Loucy (cell line): ENCODE results near the gene MED26.

ENCODE experiments used
- H2AFZ ChIP-seq: fragments of 200-600 bp; sonication (generic); 2 replicates; pipeline ENCODE4 v1.6.0; 2016; ENCODE audit warnings: antibody characterized with exemption, mild to moderate bottlenecking, low read length, moderate library complexity
- H3F3A ChIP-seq: fragments of 200-600 bp; 2 replicates; pipeline ENCODE4 v1.6.0; 2016; ENCODE audit warnings: antibody characterized with exemption, low read depth, mild to moderate bottlenecking
- H3K27me3 ChIP-seq: fragments of 200-600 bp; sonication (generic); 2 replicates; pipeline ENCODE4 v1.6.1; 2014; ENCODE audit warnings: low read length, mild to moderate bottlenecking; ENCODE audit not compliant: insufficient read depth, poor library complexity, severe bottlenecking
- H3K36me3 ChIP-seq: fragments of 200-600 bp; sonication (generic); 2 replicates; pipeline ENCODE4 v1.6.1; 2016; ENCODE audit warnings: low read length; ENCODE audit not compliant: insufficient read depth
- H3K4me1 ChIP-seq: fragments of 200-600 bp; sonication (generic); 2 replicates; pipeline ENCODE4 v1.5.1; 2014; ENCODE audit warnings: low read length, mild to moderate bottlenecking; ENCODE audit not compliant: insufficient read depth, poor library complexity, severe bottlenecking
- H3K4me2 ChIP-seq: fragments of 200-600 bp; sonication (generic); 2 replicates; pipeline ENCODE4 v1.6.0; 2014; ENCODE audit warnings: antibody characterized with exemption, low read length, low read depth, mild to moderate bottlenecking; ENCODE audit not compliant: poor library complexity, severe bottlenecking
- H3K4me3 ChIP-seq: fragments of 200-600 bp; sonication (generic); 2 replicates; pipeline ENCODE4 v1.5.1; 2014; ENCODE audit warnings: low read length, mild to moderate bottlenecking, mixed read lengths; ENCODE audit not compliant: poor library complexity, severe bottlenecking
- H3K79me2 ChIP-seq: fragments of 200-600 bp; sonication (generic); 2 replicates; pipeline ENCODE4 v1.6.1; 2014; ENCODE audit warnings: low read length; ENCODE audit not compliant: insufficient read depth
- H3K9ac ChIP-seq: fragments of 200-600 bp; sonication (generic); 2 replicates; pipeline ENCODE4 v1.6.0; 2014; ENCODE audit warnings: mild to moderate bottlenecking, low read depth, low read length, moderate library complexity; ENCODE audit not compliant: poor library complexity, severe bottlenecking
- H3K9me2 ChIP-seq: fragments of 200-600 bp; sonication (generic); replicated peaks from 2 replicates; pipeline ENCODE4 v1.6.1; 2016; ENCODE audit warnings: low read depth, low read length, mixed read lengths
- H3K9me3 ChIP-seq: fragments of 200-600 bp; sonication (generic); 2 replicates; pipeline ENCODE4 v1.6.1; 2014; ENCODE audit warnings: mild to moderate bottlenecking, antibody characterized with exemption, low read length, low read depth; ENCODE audit not compliant: insufficient read depth
- H4K20me1 ChIP-seq: fragments of 200-600 bp; sonication (generic); 2 replicates; pipeline ENCODE4 v1.6.0; 2014; ENCODE audit warnings: antibody characterized with exemption, low read length, mild to moderate bottlenecking; ENCODE audit not compliant: insufficient read depth, poor library complexity, severe bottlenecking
- CTCF ChIP-seq: fragments of 200-600 bp; sonication (generic); conservative IDR thresholded peaks from 2 replicates; pipeline ENCODE4 v1.5.1; 2014; ENCODE audit warnings: mild to moderate bottlenecking, antibody characterized with exemption, low read length
- EZH2phosphoT487 ChIP-seq: fragments of 200-600 bp; IDR thresholded peaks from 2 replicates; pipeline ENCODE4 v1.6.1; 2018; ENCODE audit warnings: antibody characterized with exemption, mild to moderate bottlenecking, moderate library complexity, borderline replicate concordance

Gene MED26

GRCh38 chr19:16659832-16660708 is 32.1 kb upstream of the MED26 start, which contains the start of gene SMIM7:
TSS of gene SMIM7 (minus strand) at chr19:16660144. CDS start at chr19:16660110, 34 bp downstream.
- peak within 1 kb of the TSS; percentile 97 for H2AFZ ChIP-seq
- H3K79me2 ChIP-seq: peaks cover 35% of the 10 kb centered on the region
- H3K36me3 ChIP-seq: peaks cover 14% of the 10 kb centered on the region; the same call in 1 of the 2 replicates
- H3K9me2 ChIP-seq: no peaks in the 10 kb centered on the region
- H3K4me3 ChIP-seq: peak within 1 kb of the TSS; percentile 95
- no peaks in the 10 kb centered on the region for H3K9me3 ChIP-seq
- H3K9ac ChIP-seq: peak within 1 kb of the TSS; percentile 82
- peaks cover 46% of the 10 kb centered on the region for H3K4me1 ChIP-seq
- no peaks in the 10 kb centered on the region for H3K27me3 ChIP-seq
- peaks cover 24% of the 10 kb centered on the region for H4K20me1 ChIP-seq
- no peaks in the 10 kb centered on the region for H3F3A ChIP-seq
- no peak for TF ChIP-seq EZH2phosphoT487
- peak; percentile 47 for TF ChIP-seq CTCF
- H3K4me2 ChIP-seq: peak within 1 kb of the TSS; percentile 100

- Histone ChIP-seq H3K4me1 (peaks cover 46% of the 10 kb centered on the region), H3K9ac (peak overlapping the region; percentile 82), H3K36me3 (peaks cover 17% of the 10 kb centered on the region; the same call in 1 of the 2 replicates), H3K4me2 (peak overlapping the region; percentile 98), H2AFZ (no peak overlapping the region), H3F3A (no peaks in the 10 kb centered on the region), H3K9me2 (no peaks in the 10 kb centered on the region), H3K9me3 (no peaks in the 10 kb centered on the region), H3K27me3 (no peaks in the 10 kb centered on the region), H4K20me1 (peaks cover 24% of the 10 kb centered on the region), H3K4me3 (peak overlapping the region; percentile 95), H3K79me2 (peaks cover 35% of the 10 kb centered on the region)
- TF ChIP-seq CTCF (no peak), EZH2phosphoT487 (no peak)
Observed at GRCh38 chr19:16659464-16659831, 31.4 kb upstream of the MED26 start.

GRCh38 chr19:16657384-16657783 is 29.4 kb upstream of the MED26 start:
- no peak overlapping the region for H3K4me2 ChIP-seq
- H3K4me3 ChIP-seq: no peak overlapping the region
- H4K20me1 ChIP-seq: peaks cover 24% of the 10 kb centered on the region
- H3K79me2 ChIP-seq: peaks cover 35% of the 10 kb centered on the region
- TF ChIP-seq CTCF (no peak), EZH2phosphoT487 (no peak)
- no peak overlapping the region for H2AFZ ChIP-seq
- H3F3A ChIP-seq: no peaks in the 10 kb centered on the region
- H3K9ac ChIP-seq: no peak overlapping the region
- H3K9me2 ChIP-seq: no peaks in the 10 kb centered on the region
- peaks cover 35% of the 10 kb centered on the region; the same call in 1 of the 2 replicates for H3K36me3 ChIP-seq
- peaks cover 37% of the 10 kb centered on the region for H3K4me1 ChIP-seq
- H3K9me3 ChIP-seq: no peaks in the 10 kb centered on the region
- no peaks in the 10 kb centered on the region for H3K27me3 ChIP-seq
